HepG2 (cell line): Measurements from ENCODE around the gene WNK4. TPM values are rescaled to one million over a fixed set of nuclear protein-coding genes. Genes with fewer than 3 reads are reported as not detected.

ENCODE experiments used
- AHDC1 ChIP-seq: sonication (generic); formaldehyde crosslinking; IDR thresholded peaks from 2 replicates; pipeline ENCODE4 v1.5.1; 2020; ENCODE audit warnings: mild to moderate bottlenecking, missing genetic modification reagents, borderline replicate concordance
- CEBPG ChIP-seq: IDR thresholded peaks from 2 replicates; pipeline ENCODE4 v1.6.1; 2016
- EHMT2 ChIP-seq: fragments of 200-600 bp; sonication (generic); IDR thresholded peaks from 2 replicates; pipeline ENCODE4 v1.7.0; 2017; ENCODE audit warnings: antibody characterized with exemption, low read depth, low read length, borderline replicate concordance
- FOXP1 ChIP-seq, 2 experiments: fragments of 450-650 bp in 1 of 2; IDR thresholded peaks; 2 replicates each; pipeline ENCODE4 v1.6.1; 2017 to 2018; ENCODE audit warnings: antibody characterized with exemption in 1 of 2
- HMGA1 ChIP-seq: sonication (generic); formaldehyde crosslinking; conservative IDR thresholded peaks from 2 replicates; pipeline ENCODE4 v1.4.0; 2020; ENCODE audit warnings: missing genetic modification reagents
- HNRNPL ChIP-seq: fragments of 200-400 bp; formaldehyde crosslinking; IDR thresholded peaks from 2 replicates; pipeline ENCODE4 v1.6.1; 2017; ENCODE audit warnings: mild to moderate bottlenecking, low read depth, low read length
- KMT2A ChIP-seq: sonication (generic); formaldehyde crosslinking; IDR thresholded peaks from 2 replicates; pipeline ENCODE4 v1.4.0; 2020; ENCODE audit warnings: missing genetic modification reagents
- NFKBIZ ChIP-seq: IDR thresholded peaks from 2 replicates; pipeline ENCODE4 v1.6.1; 2018; ENCODE audit warnings: missing genetic modification reagents, missing compliant biosample characterization
- NONO ChIP-seq, 2 experiments: fragments of 450-650 bp in 1 of 2; sonication (generic) in 1 of 2; formaldehyde crosslinking in 1 of 2; IDR thresholded peaks in 1 of 2; conservative IDR thresholded peaks in 1 of 2; 2 replicates each; pipeline versions ENCODE4 v1.6.1 to v1.8.0; 2017 to 2022; ENCODE audit warnings: mild to moderate bottlenecking in 1 of 2, missing genetic modification reagents in 1 of 2, moderate library complexity in 1 of 2
- NR2F2 ChIP-seq: IDR thresholded peaks from 2 replicates; pipeline ENCODE4 v1.6.1; 2012; ENCODE audit warnings: low read depth, inconsistent platforms, borderline replicate concordance
- PLSCR1 ChIP-seq: sonication (generic); formaldehyde crosslinking; IDR thresholded peaks from 2 replicates; pipeline ENCODE4 v1.5.0; 2020; ENCODE audit warnings: missing genetic modification reagents, mild to moderate bottlenecking, borderline replicate concordance
- THAP11 ChIP-seq: IDR thresholded peaks from 2 replicates; pipeline ENCODE4 v1.6.1; 2016; ENCODE audit warnings: missing biosample characterization, missing genetic modification reagents
- THAP8 ChIP-seq: sonication (generic); formaldehyde crosslinking; IDR thresholded peaks from 2 replicates; pipeline ENCODE4 v1.5.1; 2020; ENCODE audit warnings: missing genetic modification reagents, mild to moderate bottlenecking, borderline replicate concordance
- TRIM22 ChIP-seq: fragments of 450-650 bp; IDR thresholded peaks from 2 replicates; pipeline ENCODE4 v1.6.1; 2017
- ZMYM3 ChIP-seq: sonication (generic); formaldehyde crosslinking; IDR thresholded peaks from 2 replicates; pipeline ENCODE4 v1.5.1; 2020; ENCODE audit warnings: mild to moderate bottlenecking, missing genetic modification reagents
- ZNF232 ChIP-seq: sonication (generic); formaldehyde crosslinking; IDR thresholded peaks from 2 replicates; pipeline ENCODE4 v1.4.0; 2020; ENCODE audit warnings: missing genetic modification reagents, borderline replicate concordance
- ZNF329 ChIP-seq: sonication (generic); formaldehyde crosslinking; IDR thresholded peaks from 2 replicates; pipeline ENCODE4 v1.9.0; 2021; ENCODE audit warnings: low read depth, mild to moderate bottlenecking, missing genetic modification reagents
- ZNF337 ChIP-seq: sonication (generic); formaldehyde crosslinking; IDR thresholded peaks from 2 replicates; pipeline ENCODE4 v1.5.1; 2020; ENCODE audit warnings: missing genetic modification reagents, low read depth, mild to moderate bottlenecking, borderline replicate concordance
- ZNF441 ChIP-seq: sonication (generic); formaldehyde crosslinking; IDR thresholded peaks from 2 replicates; pipeline ENCODE4 v1.7.0; 2021; ENCODE audit warnings: missing genetic modification reagents, borderline replicate concordance
- ZNF510 ChIP-seq: sonication (generic); formaldehyde crosslinking; IDR thresholded peaks from 2 replicates; pipeline ENCODE4 v1.4.0; 2020; ENCODE audit warnings: low read depth, mild to moderate bottlenecking, missing genetic modification reagents
- ZNF619 ChIP-seq: sonication (generic); formaldehyde crosslinking; IDR thresholded peaks from 2 replicates; pipeline ENCODE4 v1.4.0; 2020; ENCODE audit warnings: mild to moderate bottlenecking, missing genetic modification reagents
- ZNF883 ChIP-seq: sonication (generic); formaldehyde crosslinking; IDR thresholded peaks from 2 replicates; pipeline ENCODE4 v1.5.1; 2020; ENCODE audit warnings: mild to moderate bottlenecking, missing genetic modification reagents; ENCODE audit errors: not compliant biosample characterization
- ZSCAN22 ChIP-seq: sonication (generic); formaldehyde crosslinking; IDR thresholded peaks from 2 replicates; pipeline ENCODE4 v1.4.0; 2020; ENCODE audit warnings: mild to moderate bottlenecking, missing genetic modification reagents
- polyA plus RNA-seq, 8 experiments: library from polyadenylated mRNA; depleted of rRNA in 3 of 8; stranded (reverse) in 7 of 8; unstranded in 1 of 8; fragments of >200 nt; fragmentation: Illumina TruSeq in 4 of 8; extraction: Trizol in 4 of 8; gene quantifications; 2 replicates each; pipeline versions ENCODE4 v1.2.1 to v1.2.3, GENCODE V29; 2011 to 2016; ENCODE audit warnings: low read depth in 4 of 8, missing spikeins in 1 of 8, mixed read lengths in 1 of 8; ENCODE audit not compliant: insufficient read depth in 1 of 8
- total RNA-seq, 5 experiments: library from RNA; depleted of rRNA; stranded (reverse); fragments of >200 nt; fragmentation: Illumina TruSeq; extraction: Trizol; gene quantifications; 2 replicates each; pipeline ENCODE4 v1.2.3, GENCODE V29; 2016; ENCODE audit warnings: low read depth in 1 of 5

WNK4 gene
- total and polyA plus RNA-seq, 2 of the 13 experiments (the other 11 are each of a cell fraction or from before 2014, with no cell fraction given) = 2.7 to 13.7 TPM

GRCh38 chr17:42744283-42744805 lies 36.1 kb upstream of the WNK4 start (continued):
- TF ChIP-seq AHDC1 (0 out of 2 replicates have a peak, but pooled peaks have one; percentile 10), ZMYM3 (CRISPR knock-in tag) (no peak; the same call in 1 of the 2 replicates), FOXP1 (IDR thresholded peaks at IDR 0.05) (no peak), FOXP1 (CRISPR knock-in tag; IDR thresholded peaks at IDR 0.05) (no peak), HNRNPL (0 out of 2 replicates have a peak, but pooled peaks have one; percentile 18), ZNF510 (no peak), NONO (IDR thresholded peaks at IDR 0.05) (no peak), NONO (CRISPR knock-in tag; conservative IDR thresholded peaks at IDR 0.05) (no peak), ZNF619 (no peak; the same call in 1 of the 2 replicates), EHMT2 (no peak), TRIM22 (no peak), CEBPG (CRISPR knock-in tag) (no peak), HMGA1 (CRISPR knock-in tag) (no peak), ZSCAN22 (CRISPR knock-in tag) (no peak), ZNF232 (peak; percentile 77; the same call in 1 of the 2 replicates), THAP8 (CRISPR knock-in tag) (no peak), KMT2A (CRISPR knock-in tag) (no peak; the same call in 1 of the 2 replicates), ZNF329 (CRISPR knock-in tag) (no peak), ZNF337 (CRISPR knock-in tag) (0 out of 2 replicates have a peak, but pooled peaks have one; percentile 11), NR2F2 (no peak; the same call in 1 of the 2 replicates), PLSCR1 (no peak), THAP11 (CRISPR knock-in tag) (no peak), ZNF441 (CRISPR knock-in tag) (no peak), ZNF883 (CRISPR knock-in tag) (no peak), NFKBIZ (no peak)
